ENCODE measurements around the gene CD28.

CD28 gene

DNA sequence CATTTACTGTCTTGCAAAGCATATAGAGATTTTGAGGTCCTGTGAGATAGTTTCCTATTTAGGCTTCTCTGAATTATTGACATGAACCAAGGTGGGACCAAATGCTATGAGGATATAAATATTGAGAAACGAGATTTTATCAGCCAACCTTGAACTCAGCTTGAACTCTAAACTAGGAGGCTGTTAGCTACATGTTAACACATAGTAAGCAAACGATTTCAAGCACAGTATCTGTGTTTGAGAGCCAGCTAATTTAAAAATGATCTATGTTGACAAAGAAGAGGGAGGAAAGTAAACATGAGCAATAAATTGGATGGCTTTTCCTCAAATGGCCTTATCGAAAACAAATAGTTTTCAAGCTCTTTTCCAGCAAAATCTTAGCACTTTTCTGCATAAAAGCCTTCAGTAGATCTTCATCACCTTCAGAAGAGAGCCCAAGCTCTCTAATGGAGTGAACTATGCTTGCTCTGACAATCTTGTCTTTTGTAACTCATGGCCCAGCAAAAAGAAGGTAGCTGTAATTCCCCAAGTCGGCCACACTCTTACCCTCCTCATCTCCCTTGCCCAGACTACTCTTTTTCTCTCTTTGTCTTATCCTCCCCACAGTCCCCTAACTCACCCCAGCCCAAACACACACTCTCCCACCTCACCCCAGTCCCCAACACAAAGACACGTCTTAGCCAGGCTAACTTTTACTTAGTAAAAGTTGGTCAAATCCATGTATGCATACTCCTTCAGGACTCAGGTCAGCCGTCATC is 14.7 kb downstream of the CD28 start:
- TF ChIP-seq, protein P1, sequence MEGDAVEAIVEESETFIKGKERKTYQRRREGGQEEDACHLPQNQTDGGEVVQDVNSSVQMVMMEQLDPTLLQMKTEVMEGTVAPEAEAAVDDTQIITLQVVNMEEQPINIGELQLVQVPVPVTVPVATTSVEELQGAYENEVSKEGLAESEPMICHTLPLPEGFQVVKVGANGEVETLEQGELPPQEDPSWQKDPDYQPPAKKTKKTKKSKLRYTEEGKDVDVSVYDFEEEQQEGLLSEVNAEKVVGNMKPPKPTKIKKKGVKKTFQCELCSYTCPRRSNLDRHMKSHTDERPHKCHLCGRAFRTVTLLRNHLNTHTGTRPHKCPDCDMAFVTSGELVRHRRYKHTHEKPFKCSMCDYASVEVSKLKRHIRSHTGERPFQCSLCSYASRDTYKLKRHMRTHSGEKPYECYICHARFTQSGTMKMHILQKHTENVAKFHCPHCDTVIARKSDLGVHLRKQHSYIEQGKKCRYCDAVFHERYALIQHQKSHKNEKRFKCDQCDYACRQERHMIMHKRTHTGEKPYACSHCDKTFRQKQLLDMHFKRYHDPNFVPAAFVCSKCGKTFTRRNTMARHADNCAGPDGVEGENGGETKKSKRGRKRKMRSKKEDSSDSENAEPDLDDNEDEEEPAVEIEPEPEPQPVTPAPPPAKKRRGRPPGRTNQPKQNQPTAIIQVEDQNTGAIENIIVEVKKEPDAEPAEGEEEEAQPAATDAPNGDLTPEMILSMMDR (IDR thresholded peaks at IDR 0.05; ENCODE audit: low read length, missing control alignments), result no peak
- no peak for DNase-seq (ENCODE audit: low read depth)
- H3K4me3 ChIP-seq (replicated peaks; ENCODE audit: low read depth, low read length), result no peak overlapping the region

DNA sequence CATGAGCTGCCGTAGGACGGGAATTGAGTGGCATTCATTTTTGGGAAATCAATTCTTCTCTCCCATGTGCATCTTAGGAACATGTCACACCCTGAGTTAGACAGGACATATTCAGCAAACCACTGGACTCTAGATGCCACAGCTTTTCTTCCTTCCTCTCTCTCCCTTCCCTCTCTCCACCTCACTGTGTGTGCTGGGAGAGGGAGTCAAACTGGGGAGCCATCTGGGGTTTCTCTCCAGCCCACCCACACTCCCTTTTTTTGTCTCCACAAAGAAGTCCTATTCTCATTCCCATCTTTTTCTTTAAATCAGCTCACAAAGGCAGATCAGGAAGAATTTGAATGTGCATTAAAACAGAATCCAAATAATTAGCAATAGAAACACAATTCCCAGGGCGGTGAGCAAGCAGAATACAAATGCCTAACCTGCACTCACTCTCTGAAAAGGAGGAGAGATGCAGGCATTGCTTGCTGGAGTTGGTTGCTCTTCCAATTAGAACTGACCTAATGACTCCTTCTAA is 15.4 kb downstream of the CD28 start:
- TF ChIP-seq, protein P1 (IDR thresholded peaks at IDR 0.05; ENCODE audit: low read length, missing control alignments), result no peak

DNA sequence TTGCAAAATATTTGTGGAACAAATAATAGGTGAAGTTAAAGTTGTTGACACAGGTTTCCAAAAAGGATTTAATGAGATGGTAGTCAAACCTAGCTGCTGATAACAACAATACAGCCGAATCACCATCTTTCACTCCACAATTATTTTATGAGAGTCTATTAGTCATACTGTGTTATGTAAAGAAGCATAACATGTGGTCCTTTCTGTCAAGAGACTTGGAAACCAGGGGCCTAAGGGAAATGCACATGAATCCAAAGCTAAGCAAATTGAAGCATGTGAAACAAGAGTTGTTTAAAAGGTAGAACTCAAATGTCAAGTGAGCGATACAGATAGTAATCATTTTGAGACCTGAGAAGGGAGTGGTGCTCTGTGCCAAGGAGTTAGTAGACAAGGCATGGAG is 16.0 kb downstream of the CD28 start:
- DNase-seq (ENCODE audit: low read depth), result peak; percentile 22
- TF ChIP-seq, protein P1 (IDR thresholded peaks at IDR 0.05; ENCODE audit: low read length, missing control alignments), result no peak
- no peak overlapping the region for H3K4me3 ChIP-seq (replicated peaks; ENCODE audit: low read depth, low read length)

More for the DNA sequence above, 15.4 kb downstream of the CD28 start:
- H3K4me3 ChIP-seq (replicated peaks; ENCODE audit: low read depth, low read length), result no peak overlapping the region
- DNase-seq (ENCODE audit: low read depth), result no peak

DNA sequence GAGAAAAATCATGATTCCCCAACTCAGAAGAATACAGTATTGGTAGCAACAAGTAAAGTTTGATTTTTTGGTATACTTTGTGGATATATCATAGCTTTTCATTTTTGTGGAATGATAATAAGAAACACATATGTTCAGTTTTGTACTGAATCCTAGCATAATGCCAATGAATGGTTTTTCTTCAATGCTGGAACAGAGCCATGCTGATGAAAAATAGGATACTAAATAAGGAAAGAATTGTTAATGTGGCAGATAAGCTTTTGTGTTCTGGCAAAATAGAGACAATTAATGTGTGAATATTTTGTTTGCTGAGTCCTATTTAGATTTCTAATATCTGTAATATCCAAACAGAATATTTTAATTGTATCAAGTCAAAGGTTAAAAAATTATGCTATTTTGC is 21.9 kb downstream of the CD28 start:
- no peak overlapping the region for H3K4me3 ChIP-seq (replicated peaks; ENCODE audit: low read depth, low read length)
- TF ChIP-seq, protein P1 (IDR thresholded peaks at IDR 0.05; ENCODE audit: low read length, missing control alignments), result no peak
- no peak for DNase-seq (ENCODE audit: low read depth)

DNA sequence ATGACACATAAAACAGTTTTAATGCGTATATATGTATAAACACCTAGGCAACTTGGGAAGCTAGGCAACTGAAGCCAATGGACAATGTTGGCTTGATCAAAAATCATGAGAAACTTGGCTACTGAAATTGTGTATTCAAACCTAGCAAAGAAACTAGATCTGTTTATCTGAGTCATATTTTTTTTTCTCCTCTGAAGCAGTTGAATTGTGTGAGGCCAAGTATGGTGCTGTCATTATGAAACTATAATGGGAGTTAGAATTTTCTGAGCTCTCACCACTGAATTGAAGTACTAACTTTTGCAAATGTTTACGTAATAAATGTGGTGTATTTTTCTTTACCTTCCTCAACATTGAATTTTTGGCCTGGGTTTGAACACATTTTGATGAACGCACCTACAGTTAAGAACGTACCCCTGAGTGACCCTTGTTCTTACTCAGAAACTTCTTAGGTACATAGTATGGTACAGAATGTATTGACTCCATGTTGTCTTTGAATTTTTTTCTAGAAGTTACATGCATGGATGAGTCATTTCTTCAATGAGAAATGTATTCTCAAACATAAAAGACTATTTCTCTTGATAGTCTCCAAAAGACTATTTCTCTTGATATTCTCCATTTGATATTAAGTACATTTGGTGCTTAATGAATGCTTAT is 23.8 kb downstream of the CD28 start:
- TF ChIP-seq, protein P1 (IDR thresholded peaks at IDR 0.05; ENCODE audit: low read length, missing control alignments), result no peak
- no peak overlapping the region for H3K4me3 ChIP-seq (replicated peaks; ENCODE audit: low read depth, low read length)
- DNase-seq (ENCODE audit: low read depth), result peak; percentile 34

DNA sequence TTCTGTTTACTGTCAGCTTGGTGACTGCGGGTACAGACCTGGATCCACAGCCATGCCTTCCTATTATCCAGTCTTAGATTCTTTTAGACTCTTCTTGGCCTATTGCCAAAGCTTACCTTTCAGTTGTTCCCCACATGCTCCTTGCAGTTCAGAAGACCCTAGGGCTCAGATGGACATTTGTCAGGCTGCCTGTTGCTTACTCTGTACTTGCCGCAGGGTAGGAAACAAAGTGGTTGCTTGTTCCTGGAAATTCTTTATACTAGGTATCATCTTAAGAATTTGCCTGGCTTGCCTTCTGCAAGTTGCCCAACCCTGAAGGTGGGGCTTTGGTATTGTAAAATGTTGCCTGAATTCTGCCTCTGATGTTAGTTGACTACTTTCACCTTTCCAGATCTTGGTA is 24.4 kb downstream of the CD28 start:
- no peak for DNase-seq (ENCODE audit: low read depth)
- TF ChIP-seq, protein P1 (IDR thresholded peaks at IDR 0.05; ENCODE audit: low read length, missing control alignments), result no peak
- H3K4me3 ChIP-seq (replicated peaks; ENCODE audit: low read depth, low read length), result no peak overlapping the region

All from fibroblast of pulmonary artery (primary cell).